Frontal cortex (tissue), 4 donors: ENCODE results near the gene C14orf119. TPM values are rescaled to one million over a fixed set of nuclear protein-coding genes. Genes with fewer than 3 reads are reported as not detected.

ENCODE experiments used
- DNase-seq, 2 donors: peaks; one replicate each; pipeline ENCODE4 v3.0.0; 2012; ENCODE audit warnings: low spot score in 2 of 2
- FAIRE-seq: peaks from 2 replicates; lab custom pipeline; 2012; peaks lifted over from hg19 to GRCh38; lab: Jason Lieb, UNC
- total RNA-seq: library from RNA; depleted of rRNA; stranded (reverse); fragments of >200 nt; gene quantifications from one replicate; pipeline ENCODE4 v1.2.3, GENCODE V29; 2014
- donor health status: control.
- donor health status: control.
- donor health status: control.

C14orf119 gene
- total RNA-seq, 1 donor from 2014 or later = 22.0 TPM

GRCh38 chr14:23058654-23059504 lies 36.4 kb upstream of the C14orf119 start:
- FAIRE-seq = no peak
- no peak for DNase-seq

- FAIRE-seq (no peak), DNase-seq (peak in 1 of 2 donors; percentile 5)
Measured at GRCh38 chr14:23060536-23061260, 34.6 kb upstream of the C14orf119 start.

- FAIRE-seq (no peak), DNase-seq (peak in 1 of 2 donors; percentile 6)
Measured at GRCh38 chr14:23062002-23062401, 33.3 kb upstream of the C14orf119 start.

GRCh38 chr14:23063601-23064000 lies 31.7 kb upstream of the C14orf119 start:
- DNase-seq = no peak
- no peak for FAIRE-seq

- DNase-seq (peak in 1 of 2 donors; percentile 2), FAIRE-seq (no peak)
Measured at GRCh38 chr14:23066368-23066767, 28.9 kb upstream of the C14orf119 start.

- DNase-seq (peak in 1 of 2 donors; percentile 3), FAIRE-seq (no peak)
Measured at GRCh38 chr14:23066855-23067744, 28.2 kb upstream of the C14orf119 start.

GRCh38 chr14:23067847-23068788 lies 27.2 kb upstream of the C14orf119 start:
- DNase-seq (peak in 1 of 2 donors; percentile 8), FAIRE-seq (no peak)

GRCh38 chr14:23068789-23069412 lies 26.4 kb upstream of the C14orf119 start:
- DNase-seq (peak; percentile 81 to 91), FAIRE-seq (no peak)

GRCh38 chr14:23069413-23069806 lies 25.9 kb upstream of the C14orf119 start:
- DNase-seq (peak in 1 of 2 donors; percentile 8), FAIRE-seq (no peak)

GRCh38 chr14:23070262-23071129 lies 24.8 kb upstream of the C14orf119 start:
- FAIRE-seq (no peak), DNase-seq (no peak)

GRCh38 chr14:23071244-23071920 lies 23.9 kb upstream of the C14orf119 start:
- DNase-seq = peak; percentile 68 to 81
- no peak for FAIRE-seq

- FAIRE-seq (no peak), DNase-seq (no peak)
Measured at GRCh38 chr14:23071921-23072539, 23.3 kb upstream of the C14orf119 start.

GRCh38 chr14:23074906-23075305 lies 20.4 kb upstream of the C14orf119 start:
- no peak for FAIRE-seq
- no peak for DNase-seq

GRCh38 chr14:23076785-23077408 lies 18.4 kb upstream of the C14orf119 start:
- DNase-seq (no peak), FAIRE-seq (no peak)

GRCh38 chr14:23077962-23078361 lies 17.3 kb upstream of the C14orf119 start:
- no peak for FAIRE-seq

GRCh38 chr14:23078692-23079116 lies 16.6 kb upstream of the C14orf119 start:
- DNase-seq (no peak), FAIRE-seq (no peak)

More at GRCh38 chr14:23077962-23078361, 17.3 kb upstream of the C14orf119 start:
- DNase-seq = no peak
